Right ventricle myocardium superior (tissue), 1 donor: Measurements from ENCODE around the gene ZBTB2. TPM values are rescaled to one million over a fixed set of nuclear protein-coding genes. Genes with fewer than 3 reads are reported as not detected.
"Not testable (repeated sequence)": the region's sequence is repeated elsewhere in the genome, so short reads cannot be mapped to it uniquely, and the experiment has no call there.

ENCODE experiments used
- ATAC-seq: fragments of 200-7000 bp; cut with Tn5 transposase; one replicate; pipeline ENCODE4 v1.9.1; 2020; ENCODE audit warnings: mild to moderate bottlenecking; ENCODE audit not compliant: poor library complexity
- DNase-seq: peaks from one replicate; pipeline ENCODE4 v3.0.0-alpha.2; 2020
- intact Hi-C: fragments of 100-400 bp; cut with DNase I; formaldehyde crosslinking; loops from one replicate; pipeline ENCODE4 v1.11.2; 2022
- total RNA-seq: library from RNA; stranded (reverse); fragmentation: NEBNext Ultra II Directional; extraction: Animal tissue kit (Norgen Biotek cat#: 25700); gene quantifications from one replicate; pipeline ENCODE4 v1.2.1, GENCODE V29; 2021
- donor health status: DM: no; HTN: yes; CAD: no; lungs with severe emphysema.

The ZBTB2 gene
- total RNA-seq, 1 donor from 2014 or later, result 4.1 TPM

DNA sequence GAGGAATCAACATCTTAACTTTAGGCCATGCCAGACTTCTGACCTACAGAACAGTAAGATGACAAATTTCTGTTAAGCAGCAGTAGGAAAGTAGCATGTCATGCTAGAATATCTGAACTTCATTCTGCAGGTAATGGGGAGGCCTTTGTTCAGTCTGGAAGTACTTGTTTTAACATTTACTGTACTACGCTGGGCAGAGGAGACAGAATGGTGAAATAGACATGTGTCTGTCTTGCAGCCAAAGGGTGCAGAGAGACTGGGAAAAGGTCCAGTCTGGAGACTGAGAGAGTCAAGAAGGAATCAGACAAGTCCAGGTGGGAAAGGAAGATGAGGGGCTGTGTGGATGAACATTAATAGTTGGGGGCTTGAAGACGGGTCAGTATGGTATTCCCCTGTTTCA, 17.5 kb upstream of the ZBTB2 start:
- DNase-seq (no peak), ATAC-seq (no peak)
- intact Hi-C loops, result no loop called here

GRCh38 chr6:151403919-151404308, 12.6 kb upstream of the ZBTB2 start:
- no peak for DNase-seq
- intact Hi-C loops, result no loop called here
- no peak for ATAC-seq

GRCh38 chr6:151402228-151402627, 10.9 kb upstream of the ZBTB2 start:
- no peak for ATAC-seq
- intact Hi-C loops, result no loop called here
- no peak for DNase-seq

DNA sequence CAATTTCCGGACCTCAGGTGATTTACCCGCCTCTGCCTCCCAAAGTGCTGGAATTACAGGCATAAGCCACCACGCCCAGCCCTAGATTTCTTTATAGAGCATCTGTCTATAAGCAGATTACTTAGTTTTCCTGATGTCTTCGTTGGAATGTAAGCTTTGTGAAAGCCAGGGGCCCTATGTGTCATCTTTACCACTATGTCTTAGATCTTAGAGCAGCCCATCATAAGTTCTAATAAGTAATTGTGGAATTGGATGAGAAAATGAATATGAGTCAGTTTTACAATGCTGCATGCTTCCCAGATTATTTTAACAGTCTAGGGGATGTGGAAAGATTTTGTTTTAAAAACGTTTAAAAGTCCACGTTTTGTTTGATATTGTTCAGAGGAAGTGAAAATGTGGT, 9.1 kb upstream of the ZBTB2 start:
- DNase-seq (no peak), ATAC-seq (no peak)
- intact Hi-C loops, result no loop called here

DNA sequence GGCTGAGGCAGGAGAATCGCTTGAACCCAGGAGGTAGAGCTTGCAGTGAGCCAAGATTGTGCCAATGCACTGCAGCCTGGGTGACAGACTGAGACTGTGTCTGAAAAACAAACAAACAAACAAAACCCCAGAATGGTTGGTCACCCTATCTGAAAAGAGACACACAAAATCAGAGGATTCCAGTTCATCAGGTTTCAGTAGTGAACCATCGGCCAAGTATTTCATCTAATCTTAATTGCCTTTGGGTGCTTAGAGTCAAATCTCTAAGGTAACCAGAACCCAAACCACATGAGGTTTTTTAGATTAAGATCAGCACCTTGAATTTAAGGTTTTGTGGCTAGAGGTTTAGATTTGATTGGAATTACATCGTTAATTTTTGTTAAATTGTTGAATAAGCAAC, 8.3 kb upstream of the ZBTB2 start:
- intact Hi-C loops, result no loop called here
- no peak for ATAC-seq
- DNase-seq, result no peak

DNA sequence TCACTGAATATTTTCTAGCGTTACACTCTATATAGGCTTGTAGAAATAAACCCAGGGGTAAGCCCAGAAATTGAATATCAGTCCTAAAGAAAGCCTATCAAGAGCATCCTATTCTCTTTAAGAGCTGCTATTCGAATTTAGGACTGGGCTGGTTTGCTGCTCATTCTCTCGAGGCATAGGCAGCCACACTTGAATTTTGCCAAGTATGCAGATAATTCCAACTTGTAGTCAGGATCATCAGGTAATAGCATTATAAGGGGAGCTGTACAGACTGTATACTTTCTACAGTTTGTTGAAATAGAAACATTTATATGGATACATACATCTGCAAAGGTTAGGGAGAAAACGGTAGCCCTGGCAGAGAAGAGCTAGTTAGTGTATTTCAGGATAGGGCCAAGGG, 2.1 kb upstream of the ZBTB2 start:
- no peak for ATAC-seq
- intact Hi-C loops, result no loop called here

DNA sequence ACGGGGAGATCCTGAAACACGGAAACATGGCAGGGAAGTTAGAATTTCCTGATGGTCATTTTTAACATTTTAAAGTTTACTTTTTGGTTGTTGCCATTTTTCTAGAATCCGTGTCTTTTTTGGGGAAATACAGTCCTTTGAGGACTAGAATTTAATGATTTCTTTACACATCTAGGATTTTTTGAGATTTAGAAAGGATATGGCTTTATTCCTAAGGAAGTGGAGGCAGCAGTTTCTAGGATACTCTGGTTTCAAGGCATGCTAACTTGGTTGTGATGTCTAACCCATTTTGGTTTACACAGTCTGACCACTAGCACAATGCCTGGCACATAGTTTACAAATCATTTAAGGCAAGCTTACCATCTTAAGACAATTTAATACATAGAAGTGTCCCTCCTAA, 1.1 kb upstream of the ZBTB2 start:
- DNase-seq (no peak), ATAC-seq (no peak)
- intact Hi-C loops, result no loop called here

More for the DNA sequence above, 2.1 kb upstream of the ZBTB2 start:
- no peak for DNase-seq

- ATAC-seq (peak; percentile 49), DNase-seq (peak; percentile 87)
- intact Hi-C loops, result no loop called here
Measured at GRCh38 chr6:151390851-151391470, 398 bp downstream of the ZBTB2 start.

DNA sequence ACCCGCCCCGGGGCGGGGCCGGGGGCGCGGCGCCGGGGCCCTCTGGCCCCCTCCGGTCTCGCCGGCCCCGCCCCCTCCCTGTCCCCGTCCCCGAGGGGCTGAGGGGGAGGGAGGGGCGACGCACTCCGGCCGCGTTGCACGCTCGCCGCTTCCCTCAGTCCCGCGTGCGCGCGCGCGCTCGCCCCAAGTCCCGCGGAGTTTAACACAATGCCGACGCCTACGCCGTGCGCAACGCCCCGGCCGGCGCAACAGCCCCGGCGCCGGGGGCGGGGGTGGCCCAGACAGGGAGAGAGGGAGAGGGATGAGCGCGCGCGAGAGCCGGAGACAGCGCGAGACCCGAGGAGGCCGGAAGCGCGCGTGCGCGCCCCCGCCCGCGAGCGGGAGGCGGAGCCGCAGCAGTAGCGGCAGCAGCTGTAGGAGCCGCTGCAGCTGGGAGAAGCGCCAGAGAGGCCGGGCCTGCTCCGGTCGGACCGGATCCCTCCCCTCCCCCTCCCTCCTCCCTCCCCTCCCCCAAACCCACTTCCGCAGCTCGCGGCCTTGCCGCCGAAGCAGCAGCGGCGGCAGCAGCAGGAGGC, 996 bp downstream of the ZBTB2 start:
- ATAC-seq, result peak; percentile 86

DNA sequence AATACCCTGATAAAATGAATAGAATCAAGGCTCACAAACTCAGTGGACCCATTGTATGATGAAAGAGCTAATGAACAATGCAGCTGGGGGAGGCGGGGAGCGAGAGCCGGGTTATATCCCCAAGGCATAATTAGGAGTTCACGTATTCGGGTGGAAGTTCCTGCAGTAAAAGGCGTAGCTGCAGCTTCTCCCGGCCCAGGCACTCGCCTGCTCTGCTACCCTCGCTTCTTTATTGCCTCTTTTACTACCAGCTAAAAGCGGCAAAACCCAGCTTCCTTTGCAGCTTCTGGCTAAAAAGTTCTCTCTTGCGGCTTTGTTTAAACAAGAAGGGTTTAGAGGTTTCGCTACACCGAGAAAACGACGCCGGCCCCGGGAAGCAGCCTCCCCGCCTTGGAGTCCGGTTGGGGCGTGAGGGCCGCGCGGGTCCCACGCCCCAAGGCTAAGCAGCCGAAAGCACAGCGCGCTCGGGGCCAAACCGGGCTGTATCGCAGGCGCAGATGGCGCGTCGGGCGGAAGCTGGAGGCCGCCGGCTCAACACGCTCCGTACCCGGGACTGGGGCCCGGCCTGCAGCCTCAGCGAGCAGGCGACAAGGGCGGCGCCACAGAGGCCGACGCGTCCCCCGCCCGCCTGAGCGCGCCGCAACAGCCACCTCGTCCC, 1.6 kb downstream of the ZBTB2 start:
- intact Hi-C loops, result no loop called here

More for the DNA sequence above, 996 bp downstream of the ZBTB2 start:
- peak; percentile 99 for DNase-seq
- intact Hi-C loops, result no loop called here

GRCh38 chr6:151388997-151389617, 2.3 kb downstream of the ZBTB2 start:
- no peak for DNase-seq
- intact Hi-C loops, result no loop called here
- no peak for ATAC-seq

More for the DNA sequence above, 1.6 kb downstream of the ZBTB2 start:
- peak; percentile 30 for ATAC-seq
- peak; percentile 79 for DNase-seq

- DNase-seq, result no peak
- ATAC-seq, result no peak
- intact Hi-C loops, result no loop called here
Measured at GRCh38 chr6:151388236-151388635, 3.1 kb downstream of the ZBTB2 start.

- no peak for ATAC-seq
- intact Hi-C loops, result no loop called here
- no peak for DNase-seq
Measured at GRCh38 chr6:151387175-151387970, 4.0 kb downstream of the ZBTB2 start.

DNA sequence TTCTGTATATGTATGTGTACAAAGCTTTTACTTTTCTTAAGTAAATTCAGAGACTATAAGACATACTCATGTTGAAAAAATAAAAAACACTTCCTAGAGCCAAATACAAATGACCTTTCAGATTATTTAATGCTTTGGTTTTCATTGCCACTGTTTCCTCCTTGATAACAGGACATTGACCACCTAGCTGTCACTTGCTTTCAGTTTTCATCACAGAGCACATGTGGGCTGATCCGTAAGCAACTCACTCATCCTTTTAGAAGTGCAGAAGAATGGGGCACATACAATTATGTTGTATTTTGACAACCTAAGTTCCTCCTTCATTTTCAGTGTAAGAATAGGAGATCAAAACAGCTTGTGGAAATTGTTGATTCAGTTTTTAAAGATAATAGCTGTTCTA, 6.2 kb downstream of the ZBTB2 start:
- no peak for DNase-seq
- intact Hi-C loops, result no loop called here
- no peak for ATAC-seq

DNA sequence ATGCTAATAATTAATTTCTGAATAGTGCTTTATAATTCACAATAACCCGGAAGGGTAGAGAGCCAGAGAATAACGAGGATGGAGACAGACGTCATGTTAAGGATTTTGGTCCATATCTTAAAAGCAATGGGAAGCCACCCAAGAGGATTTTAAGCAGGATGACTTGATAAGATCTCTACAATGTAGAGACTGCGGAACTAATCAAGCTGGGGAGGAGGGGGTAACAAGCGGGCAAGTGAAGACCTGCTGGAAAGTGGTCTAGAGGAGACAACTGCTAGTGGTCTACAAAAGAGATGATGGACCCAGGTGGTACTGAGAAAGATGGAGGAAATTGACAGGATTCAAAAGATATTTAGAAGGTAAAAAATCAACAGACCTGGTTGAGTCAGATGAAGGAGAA, 7.2 kb downstream of the ZBTB2 start:
- DNase-seq (no peak), ATAC-seq (no peak)
- intact Hi-C loops, result no loop called here

DNA sequence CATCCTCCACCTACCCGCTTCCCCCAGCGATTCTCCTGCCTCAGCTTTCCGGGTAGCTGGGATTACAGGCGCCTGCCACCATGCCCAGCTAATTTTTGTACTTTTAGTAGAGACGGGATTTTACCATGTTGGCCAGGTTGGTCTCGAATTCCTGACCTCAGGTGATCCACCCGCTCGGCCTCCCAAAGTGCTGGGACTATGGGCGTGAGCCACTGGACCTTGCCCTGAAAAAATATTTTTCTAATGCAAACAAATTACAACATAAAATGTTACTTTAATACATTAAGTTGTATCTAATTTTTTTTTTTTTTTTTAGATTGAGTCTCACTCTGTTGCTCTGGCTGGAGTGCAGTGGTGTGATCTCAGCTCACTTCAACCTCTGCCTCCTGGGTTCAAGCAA, 8.7 kb downstream of the ZBTB2 start:
- intact Hi-C loops, DNase-seq, ATAC-seq: not testable (repeated sequence)

DNA sequence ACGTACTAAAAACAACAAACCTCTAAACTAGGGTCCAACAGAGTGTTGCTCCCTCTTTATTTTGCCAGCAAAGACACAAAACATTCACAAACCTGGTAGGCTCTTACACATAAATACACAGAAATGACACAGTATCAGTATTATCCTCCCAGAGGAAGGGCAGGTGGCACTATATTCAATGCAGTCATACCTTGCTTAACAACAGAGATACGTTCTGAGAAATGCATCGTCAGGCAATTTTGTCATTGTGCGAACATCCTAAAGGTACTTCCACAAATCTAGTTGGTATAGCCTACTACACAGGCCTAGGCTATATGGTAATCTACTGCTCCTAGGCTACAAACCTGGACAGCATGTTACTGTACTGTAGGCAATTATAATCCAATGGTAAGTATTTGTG, 9.6 kb downstream of the ZBTB2 start:
- ATAC-seq, result no peak
- intact Hi-C loops, result no loop called here
- DNase-seq, result no peak

DNA sequence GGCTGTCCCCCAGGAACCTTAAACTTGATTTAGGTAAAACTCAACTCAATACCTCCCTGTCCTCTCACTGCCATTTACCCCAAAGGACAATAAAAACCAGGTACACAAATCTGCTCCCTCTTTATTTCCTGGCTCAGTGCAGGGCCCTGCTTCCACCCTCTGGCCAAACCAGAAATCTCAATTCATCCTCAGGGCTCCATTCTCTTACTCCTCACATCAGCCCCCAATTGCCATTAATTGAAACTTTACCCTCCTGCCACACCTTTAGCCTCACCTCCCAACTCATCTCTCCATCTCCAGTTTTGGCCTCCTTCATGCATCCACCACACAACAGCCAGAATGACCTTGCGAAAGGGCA, 10.5 kb downstream of the ZBTB2 start:
- ATAC-seq (no peak), DNase-seq (no peak)
- intact Hi-C loops, result no loop called here
